Glutamatergic neuron (in vitro differentiated cells): ENCODE results near the gene FBXO31. TPM values are rescaled to one million over a fixed set of nuclear protein-coding genes. Genes with fewer than 3 reads are reported as not detected.

Experiments used
- DNase-seq: peaks from one replicate; pipeline ENCODE4 v3.0.0; 2022
- H3K27ac Mint-ChIP-seq: one replicate; pipeline ENCODE4 v1.8.0; 2020; ENCODE audit warnings: mild to moderate bottlenecking, mixed read lengths, inconsistent platforms; ENCODE audit not compliant: unreplicated experiment
- H3K27me3 Mint-ChIP-seq: one replicate; pipeline ENCODE4 v1.8.0; 2020; ENCODE audit warnings: mild to moderate bottlenecking, moderate library complexity, mixed read lengths, inconsistent platforms; ENCODE audit not compliant: unreplicated experiment
- H3K36me3 Mint-ChIP-seq: one replicate; pipeline ENCODE4 v1.8.0; 2020; ENCODE audit warnings: mild to moderate bottlenecking, mixed read lengths, inconsistent platforms; ENCODE audit not compliant: unreplicated experiment
- H3K4me1 Mint-ChIP-seq: one replicate; pipeline ENCODE4 v1.8.0; 2020; ENCODE audit warnings: mild to moderate bottlenecking, low read depth, mixed read lengths, inconsistent platforms; ENCODE audit not compliant: unreplicated experiment
- H3K4me3 Mint-ChIP-seq: one replicate; pipeline ENCODE4 v1.8.0; 2020; ENCODE audit warnings: mild to moderate bottlenecking, mixed read lengths, inconsistent platforms; ENCODE audit not compliant: unreplicated experiment
- H3K9me3 Mint-ChIP-seq: one replicate; pipeline ENCODE4 v1.8.0; 2020; ENCODE audit warnings: mild to moderate bottlenecking, moderate library complexity, mixed read lengths, inconsistent platforms; ENCODE audit not compliant: unreplicated experiment
- CTCF ChIP-seq: fragments of 200-600 bp; sonication (generic); IDR thresholded peaks from one replicate; pipeline ENCODE4 v1.5.0; 2021; ENCODE audit not compliant: partially characterized antibody, unreplicated experiment
- total RNA-seq: library from RNA; stranded (reverse); fragmentation: NEBNext Ultra II Directional; extraction: Animal tissue kit (Norgen Biotek cat#: 25700); gene quantifications from one replicate; pipeline ENCODE4 v1.2.1, GENCODE V29; 2021; ENCODE audit not compliant: unreplicated experiment

Gene FBXO31
- total RNA-seq, 1 donor from 2014 or later = 66.7 TPM

GRCh38 chr16:87323727-87324410 lies 59.7 kb downstream of the FBXO31 start:
- Mint-ChIP-seq H3K4me1 (peaks cover 30% of the 10 kb centered on the region), H3K27ac (peak overlapping the region; percentile 43), H3K9me3 (peaks cover 2% of the 10 kb centered on the region), H3K4me3 (no peak overlapping the region), H3K36me3 (no peaks in the 10 kb centered on the region), H3K27me3 (peaks cover 9% of the 10 kb centered on the region)
- peak; percentile 14 for DNase-seq
- TF ChIP-seq CTCF = no peak

GRCh38 chr16:87322833-87323726 lies 60.5 kb downstream of the FBXO31 start:
- Mint-ChIP-seq H3K4me3 (no peak overlapping the region), H3K27ac (peak overlapping the region; percentile 52), H3K36me3 (no peaks in the 10 kb centered on the region), H3K4me1 (peaks cover 37% of the 10 kb centered on the region), H3K9me3 (peaks cover 2% of the 10 kb centered on the region), H3K27me3 (peaks cover 9% of the 10 kb centered on the region)
- peak; percentile 20 for DNase-seq
- TF ChIP-seq CTCF = no peak

- peak; percentile 25 for DNase-seq
- Mint-ChIP-seq H3K27me3 (peaks cover 9% of the 10 kb centered on the region), H3K9me3 (peaks cover 2% of the 10 kb centered on the region), H3K36me3 (no peaks in the 10 kb centered on the region), H3K4me1 (peaks cover 38% of the 10 kb centered on the region), H3K27ac (peak overlapping the region; percentile 97), H3K4me3 (peak overlapping the region; percentile 38)
- no peak for TF ChIP-seq CTCF
Measured at GRCh38 chr16:87322360-87322759, 61.2 kb downstream of the FBXO31 start.

- peak overlapping the region; percentile 97 for H3K27ac Mint-ChIP-seq
- peaks cover 36% of the 10 kb centered on the region for H3K4me1 Mint-ChIP-seq
- no peak for TF ChIP-seq CTCF
Measured at GRCh38 chr16:87321336-87322107, 62.1 kb downstream of the FBXO31 start.

More at GRCh38 chr16:87321336-87322107, 62.1 kb downstream of the FBXO31 start:
- H3K9me3 Mint-ChIP-seq = peaks cover 5% of the 10 kb centered on the region
- H3K36me3 Mint-ChIP-seq = no peaks in the 10 kb centered on the region
- peaks cover 12% of the 10 kb centered on the region for H3K27me3 Mint-ChIP-seq
- peak overlapping the region; percentile 78 for H3K4me3 Mint-ChIP-seq
- peak; percentile 23 for DNase-seq
